ENCODE measurements around the gene CAMTA1.
A peak's percentile ranks its signal among the peaks of the same experiment; 100 is the strongest.

Gene CAMTA1

GRCh38 chr1:7531562-7532340 lies 746.5 kb downstream of the CAMTA1 start:
- DNase-seq (ENCODE audit: low spot score), result no peak

GRCh38 chr1:7533006-7533405 lies 747.8 kb downstream of the CAMTA1 start:
- DNase-seq (ENCODE audit: low spot score), result no peak

- DNase-seq (ENCODE audit: low spot score), result no peak
Measured at GRCh38 chr1:7534061-7534825, 749.0 kb downstream of the CAMTA1 start.

GRCh38 chr1:7535016-7535415 lies 749.8 kb downstream of the CAMTA1 start:
- no peak for DNase-seq (ENCODE audit: low spot score)

- DNase-seq (ENCODE audit: low spot score), result no peak
Measured at GRCh38 chr1:7535934-7536878, 751.0 kb downstream of the CAMTA1 start.

- no peak for DNase-seq (ENCODE audit: low spot score)
Measured at GRCh38 chr1:7536891-7537591, 751.8 kb downstream of the CAMTA1 start.

- DNase-seq (ENCODE audit: low spot score), result peak; percentile 48
Measured at GRCh38 chr1:7538033-7538432, 752.8 kb downstream of the CAMTA1 start.

GRCh38 chr1:7538849-7539768 lies 753.9 kb downstream of the CAMTA1 start:
- DNase-seq (ENCODE audit: low spot score), result peak; percentile 60

GRCh38 chr1:7539769-7540175 lies 754.5 kb downstream of the CAMTA1 start:
- DNase-seq (ENCODE audit: low spot score), result peak; percentile 81

GRCh38 chr1:7540816-7541215 lies 755.6 kb downstream of the CAMTA1 start:
- no peak for DNase-seq (ENCODE audit: low spot score)

- DNase-seq (ENCODE audit: low spot score), result no peak
Measured at GRCh38 chr1:7541629-7542028, 756.4 kb downstream of the CAMTA1 start.

GRCh38 chr1:7543718-7544090 lies 758.5 kb downstream of the CAMTA1 start:
- DNase-seq (ENCODE audit: low spot score), result no peak

- DNase-seq (ENCODE audit: low spot score), result no peak
Measured at GRCh38 chr1:7549277-7550161, 764.3 kb downstream of the CAMTA1 start.

GRCh38 chr1:7550261-7550865 lies 765.1 kb downstream of the CAMTA1 start:
- DNase-seq (ENCODE audit: low spot score), result no peak

GRCh38 chr1:7550981-7551380 lies 765.7 kb downstream of the CAMTA1 start:
- no peak for DNase-seq (ENCODE audit: low spot score)

GRCh38 chr1:7551442-7551841 lies 766.2 kb downstream of the CAMTA1 start:
- no peak for DNase-seq (ENCODE audit: low spot score)

- DNase-seq (ENCODE audit: low spot score), result no peak
Measured at GRCh38 chr1:7552402-7552801, 767.1 kb downstream of the CAMTA1 start.

GRCh38 chr1:7553042-7553690 lies 767.9 kb downstream of the CAMTA1 start:
- peak; percentile 41 for DNase-seq (ENCODE audit: low spot score)

Data from cerebellar cortex (tissue), 1 donor.